A549 (cell line): ENCODE results near the gene SAMD3.

ENCODE experiments used
- CTCF ChIP-seq: fragments of >200 bp; sonication (Bioruptor Twin); formaldehyde crosslinking; IDR thresholded peaks from 3 replicates; pipeline ENCODE4 v1.5.1; 2016
- FOSL2 ChIP-seq, 2 experiments: fragments of 450-650 bp in 1 of 2; fragments of >200 bp in 1 of 2; sonication (Bioruptor Twin) in 1 of 2; formaldehyde crosslinking; IDR thresholded peaks; 2 replicates each; pipeline versions ENCODE4 v1.5.0 to v1.6.1; 2016 to 2020; ENCODE audit warnings: mild to moderate bottlenecking in 1 of 2, moderate library complexity in 1 of 2
- JUN ChIP-seq, 2 experiments: fragments of >200 bp; sonication (Bioruptor Twin); formaldehyde crosslinking; IDR thresholded peaks; 2 replicates in 1 of 2; 3 replicates in 1 of 2; pipeline ENCODE4 v1.6.1; 2016 to 2017
- POLR2A ChIP-seq: IDR thresholded peaks from 2 replicates; pipeline ENCODE4 v1.6.1; 2012; ENCODE audit warnings: mild to moderate bottlenecking, low read length

GRCh38 chr6:130269969-130270635, 47.4 kb upstream of the SAMD3 start:
- TF ChIP-seq CTCF (no peak), FOSL2 (IDR thresholded peaks at IDR 0.05) (no peak), FOSL2 (CRISPR knock-in tag; IDR thresholded peaks at IDR 0.05) (no peak), JUN (IDR thresholded peaks at IDR 0.05) (no peak), POLR2A (no peak)
